Activated CD8-positive, alpha-beta memory T cell treated with anti-CD3 and anti-CD28 coated beads, Interleukin-2, amount 50 U/mL, for 24 hours (primary cell): ENCODE measurements around the gene GNAZ.
"Not testable (repeated sequence)": the region's sequence is repeated elsewhere in the genome, so short reads cannot be mapped to it uniquely, and the experiment has no call there.

ENCODE experiments used
- DNase-seq: peaks from one replicate; pipeline ENCODE4 v3.0.0-alpha.2; 2020; ENCODE audit errors: extremely low read depth

GNAZ gene

GRCh38 chr22:23070418-23071229, at the start of gene GNAZ:
GNAZ (plus strand) TSS chr22:23070519; CDS start chr22:23095696, 25,177 bp downstream.
- DNase-seq = no peak

GRCh38 chr22:23020659-23021293, 49.5 kb upstream of the GNAZ start:
- no peak for DNase-seq

- not testable (repeated sequence) for DNase-seq
Measured at GRCh38 chr22:23021660-23022353, 48.5 kb upstream of the GNAZ start.

- DNase-seq = no peak
Measured at GRCh38 chr22:23023294-23023693, 47.0 kb upstream of the GNAZ start.

GRCh38 chr22:23026777-23027176, 43.5 kb upstream of the GNAZ start:
- DNase-seq = no peak

- DNase-seq = not testable (repeated sequence)
Measured at GRCh38 chr22:23027849-23028248, 42.5 kb upstream of the GNAZ start.

- DNase-seq = no peak
Measured at GRCh38 chr22:23029521-23030228, 40.6 kb upstream of the GNAZ start.

GRCh38 chr22:23031381-23031780, 38.9 kb upstream of the GNAZ start:
- no peak for DNase-seq

- no peak for DNase-seq
Measured at GRCh38 chr22:23031786-23032185, 38.5 kb upstream of the GNAZ start.

- no peak for DNase-seq
Measured at GRCh38 chr22:23032658-23033057, 37.7 kb upstream of the GNAZ start.

GRCh38 chr22:23033116-23033905, 37.0 kb upstream of the GNAZ start:
- no peak for DNase-seq

GRCh38 chr22:23034621-23035556, 35.4 kb upstream of the GNAZ start:
- no peak for DNase-seq

- no peak for DNase-seq
Measured at GRCh38 chr22:23035557-23036277, 34.6 kb upstream of the GNAZ start.

GRCh38 chr22:23036684-23037428, 33.5 kb upstream of the GNAZ start:
- no peak for DNase-seq

GRCh38 chr22:23037429-23038333, 32.6 kb upstream of the GNAZ start:
- no peak for DNase-seq

- DNase-seq = no peak
Measured at GRCh38 chr22:23038334-23038642, 32.0 kb upstream of the GNAZ start.

- no peak for DNase-seq
Measured at GRCh38 chr22:23038902-23039301, 31.4 kb upstream of the GNAZ start.

- DNase-seq = no peak
Measured at GRCh38 chr22:23042179-23042578, 28.1 kb upstream of the GNAZ start.
